GM19372 (cell line): Measurements from ENCODE around the gene ANKRD44.

Source experiments
- ATAC-seq: cut with Tn5 transposase; IDR thresholded peaks from one replicate; pipeline ENCODE4 v1.9.1; 2021; ENCODE audit warnings: mild to moderate bottlenecking, low read depth, moderate library complexity; ENCODE audit not compliant: unreplicated experiment

ANKRD44 gene

GRCh38 chr2:197128897-197129296, 181.7 kb downstream of the ANKRD44 start:
- ATAC-seq = no peak

- no peak for ATAC-seq
Measured at GRCh38 chr2:197128126-197128525, 182.5 kb downstream of the ANKRD44 start.

- no peak for ATAC-seq
Measured at GRCh38 chr2:197126630-197127352, 183.8 kb downstream of the ANKRD44 start.

GRCh38 chr2:197124639-197125390, 185.8 kb downstream of the ANKRD44 start:
- no peak for ATAC-seq

- ATAC-seq = no peak
Measured at GRCh38 chr2:197122821-197123220, 187.8 kb downstream of the ANKRD44 start.

GRCh38 chr2:197121756-197122385, 188.7 kb downstream of the ANKRD44 start:
- no peak for ATAC-seq

- ATAC-seq = no peak
Measured at GRCh38 chr2:197121255-197121654, 189.3 kb downstream of the ANKRD44 start.

- no peak for ATAC-seq
Measured at GRCh38 chr2:197116306-197116879, 194.2 kb downstream of the ANKRD44 start.

- no peak for ATAC-seq
Measured at GRCh38 chr2:197115325-197115724, 195.3 kb downstream of the ANKRD44 start.

GRCh38 chr2:197113275-197113711, 197.3 kb downstream of the ANKRD44 start:
- no peak for ATAC-seq

- ATAC-seq = no peak
Measured at GRCh38 chr2:197109326-197109725, 201.3 kb downstream of the ANKRD44 start.

GRCh38 chr2:197108758-197109157, 201.8 kb downstream of the ANKRD44 start:
- no peak for ATAC-seq

- no peak for ATAC-seq
Measured at GRCh38 chr2:197107291-197108269, 203.0 kb downstream of the ANKRD44 start.

GRCh38 chr2:197103363-197103762, 207.2 kb downstream of the ANKRD44 start:
- no peak for ATAC-seq

GRCh38 chr2:197102231-197102630, 208.3 kb downstream of the ANKRD44 start:
- no peak for ATAC-seq

GRCh38 chr2:197101519-197101918, 209.1 kb downstream of the ANKRD44 start:
- ATAC-seq = no peak

GRCh38 chr2:197097578-197098366, 212.8 kb downstream of the ANKRD44 start:
- no peak for ATAC-seq

- no peak for ATAC-seq
Measured at GRCh38 chr2:197096649-197097048, 213.9 kb downstream of the ANKRD44 start.

- ATAC-seq = no peak
Measured at GRCh38 chr2:197092431-197092830, 218.1 kb downstream of the ANKRD44 start.
